Neural cell (in vitro differentiated cells): Measurements from ENCODE around the gene MLLT3. TPM values are rescaled to one million over a fixed set of nuclear protein-coding genes. Genes with fewer than 3 reads are reported as not detected.

Experiments used
- H2AFZ ChIP-seq: fragments of 200-600, 300-800 bp; sonication (generic), shearing (Covaris generic); 2 replicates; pipeline ENCODE4 v1.6.0; 2014; ENCODE audit warnings: low read depth, mild to moderate bottlenecking, antibody characterized with exemption, low read length, moderate library complexity
- H3F3A ChIP-seq: fragments of 200-600 bp; shearing (Covaris generic); 2 replicates; pipeline ENCODE4 v1.6.1; 2016; ENCODE audit warnings: mild to moderate bottlenecking, moderate library complexity, mixed read lengths, antibody characterized with exemption, low read length; ENCODE audit not compliant: insufficient read depth, poor library complexity, severe bottlenecking
- H3K27ac ChIP-seq: fragments of 200-600, 300-800 bp; sonication (generic), shearing (Covaris generic); 2 replicates; pipeline ENCODE4 v1.5.1; 2014; ENCODE audit warnings: mild to moderate bottlenecking, low read length, moderate library complexity
- H3K27me3 ChIP-seq: fragments of 300-800, 200-600 bp; sonication (generic), shearing (Covaris generic); 2 replicates; pipeline ENCODE4 v1.6.0; 2014; ENCODE audit warnings: mild to moderate bottlenecking, low read depth, low read length, moderate library complexity; ENCODE audit not compliant: insufficient read depth
- H3K36me3 ChIP-seq: fragments of 300-800, 200-600 bp; sonication (generic), shearing (Covaris generic); 2 replicates; pipeline ENCODE4 v1.5.1; 2014; ENCODE audit warnings: mild to moderate bottlenecking, antibody characterized with exemption, low read length, moderate library complexity; ENCODE audit not compliant: insufficient read depth
- H3K4me2 ChIP-seq: fragments of 300-800, 200-600 bp; sonication (generic), shearing (Covaris generic); 2 replicates; pipeline ENCODE4 v1.6.0; 2014; ENCODE audit warnings: mild to moderate bottlenecking, low read length
- H3K4me3 ChIP-seq: fragments of 300-800, 200-600 bp; sonication (generic), shearing (Covaris generic); 2 replicates; pipeline ENCODE4 v1.5.1; 2014; ENCODE audit warnings: mild to moderate bottlenecking, low read length, moderate library complexity
- H3K79me2 ChIP-seq: fragments of 200-600 bp; shearing (Covaris generic); replicated peaks from 2 replicates; pipeline ENCODE4 v1.6.0; 2014; ENCODE audit warnings: mild to moderate bottlenecking, low read length, moderate library complexity; ENCODE audit not compliant: insufficient read depth
- H3K9ac ChIP-seq: fragments of 300-800, 200-600 bp; sonication (generic), shearing (Covaris generic); 2 replicates; pipeline ENCODE4 v1.6.1; 2016; ENCODE audit warnings: mild to moderate bottlenecking, low read length, mixed read lengths
- H3K9me2 ChIP-seq: fragments of 200-600 bp; shearing (Covaris generic); 2 replicates; pipeline ENCODE4 v1.6.1; 2016; ENCODE audit warnings: mild to moderate bottlenecking, low read length, mixed read lengths; ENCODE audit not compliant: insufficient read depth
- H3K9me3 ChIP-seq: fragments of 200-600, 300-800 bp; sonication (generic), shearing (Covaris generic); 2 replicates; pipeline ENCODE4 v1.6.1; 2016; ENCODE audit warnings: mild to moderate bottlenecking, mixed run types, low read length, moderate library complexity, mixed read lengths
- H4K20me1 ChIP-seq: fragments of 200-600 bp; shearing (Covaris generic); 2 replicates; pipeline ENCODE4 v1.6.1; 2016; ENCODE audit warnings: mild to moderate bottlenecking, mixed run types; ENCODE audit not compliant: insufficient read depth
- CTCF ChIP-seq: fragments of 450-650 bp; IDR thresholded peaks from 2 replicates; pipeline ENCODE4 v1.5.1; 2014; ENCODE audit warnings: antibody characterized with exemption, mild to moderate bottlenecking, moderate library complexity; ENCODE audit not compliant: poor library complexity, severe bottlenecking
- EP300 ChIP-seq: fragments of 450-650 bp; conservative IDR thresholded peaks from 2 replicates; pipeline ENCODE4 v1.6.1; 2014; ENCODE audit warnings: antibody characterized with exemption, mild to moderate bottlenecking, moderate library complexity; ENCODE audit not compliant: poor library complexity, severe bottlenecking
- EZH2 ChIP-seq: fragments of 200-600, 300-800 bp; shearing (Covaris generic), sonication (generic); IDR thresholded peaks from 2 replicates; pipeline ENCODE4 v1.6.1; 2014; ENCODE audit warnings: antibody characterized with exemption, low read length, borderline replicate concordance, mild to moderate bottlenecking; ENCODE audit not compliant: insufficient read depth, poor library complexity, severe bottlenecking
- MXI1 ChIP-seq: fragments of 450-650 bp; conservative IDR thresholded peaks from 2 replicates; pipeline ENCODE4 v1.6.1; 2014; ENCODE audit warnings: antibody characterized with exemption, mild to moderate bottlenecking; ENCODE audit not compliant: poor library complexity, severe bottlenecking
- POLR2AphosphoS5 ChIP-seq: IDR thresholded peaks from 2 replicates; pipeline ENCODE4 v1.6.1; 2012
- RAD21 ChIP-seq: fragments of 450-650 bp; conservative IDR thresholded peaks from 2 replicates; pipeline ENCODE4 v1.6.1; 2014; ENCODE audit warnings: antibody characterized with exemption, mild to moderate bottlenecking, moderate library complexity
- REST ChIP-seq: IDR thresholded peaks from 2 replicates; pipeline ENCODE4 v1.6.1; 2012; ENCODE audit warnings: borderline replicate concordance
- SMC3 ChIP-seq: fragments of 450-650 bp; conservative IDR thresholded peaks from 2 replicates; pipeline ENCODE4 v1.6.1; 2014; ENCODE audit warnings: antibody characterized with exemption, mild to moderate bottlenecking, moderate library complexity; ENCODE audit not compliant: poor library complexity
- TAF1 ChIP-seq: IDR thresholded peaks from 2 replicates; pipeline ENCODE4 v1.6.1; 2012; ENCODE audit warnings: low read depth
- polyA plus RNA-seq: library from polyadenylated mRNA; depleted of rRNA; stranded (reverse); fragments of >200 nt; gene quantifications from 2 replicates; pipeline ENCODE4 v1.2.3, GENCODE V29; 2014

The MLLT3 gene
- polyA plus RNA-seq, 1 donor from 2014 or later, result 61.5 TPM

- Histone ChIP-seq H3K9ac (no peak overlapping the region), H3K27ac (no peak overlapping the region), H4K20me1 (no peaks in the 10 kb centered on the region)
These were observed 291.6 kb downstream of the MLLT3 start for GRCh38 chr9:20330688-20331087.

GRCh38 chr9:20326516-20326915, 295.8 kb downstream of the MLLT3 start:
- no peak overlapping the region for H2AFZ ChIP-seq
- no peaks in the 10 kb centered on the region for H3K79me2 ChIP-seq
- no peaks in the 10 kb centered on the region for H3K9me2 ChIP-seq
- no peak overlapping the region for H3K9ac ChIP-seq
- H3K4me2 ChIP-seq, result no peak overlapping the region
- H3K27ac ChIP-seq, result no peak overlapping the region
- H3K4me3 ChIP-seq, result no peak overlapping the region
- H4K20me1 ChIP-seq, result no peaks in the 10 kb centered on the region
- no peaks in the 10 kb centered on the region for H3K9me3 ChIP-seq
- H3K36me3 ChIP-seq, result no peaks in the 10 kb centered on the region
- no peaks in the 10 kb centered on the region for H3K27me3 ChIP-seq
- H3F3A ChIP-seq, result no peaks in the 10 kb centered on the region
- TF ChIP-seq POLR2AphosphoS5, result no peak
- TF ChIP-seq TAF1, result no peak
- no peak for TF ChIP-seq RAD21
- TF ChIP-seq REST, result no peak
- TF ChIP-seq MXI1, result no peak
- TF ChIP-seq SMC3, result no peak
- TF ChIP-seq CTCF, result no peak

More at GRCh38 chr9:20330688-20331087, 291.6 kb downstream of the MLLT3 start:
- H3K79me2 ChIP-seq, result no peaks in the 10 kb centered on the region
- H3K4me2 ChIP-seq, result no peak overlapping the region
- H3K9me3 ChIP-seq, result no peaks in the 10 kb centered on the region
- no peak for TF ChIP-seq SMC3
- TF ChIP-seq TAF1, result no peak
- TF ChIP-seq EP300, result no peak
- no peak for TF ChIP-seq MXI1
- no peak for TF ChIP-seq CTCF
- no peak for TF ChIP-seq EZH2
- TF ChIP-seq RAD21, result no peak
- TF ChIP-seq REST, result no peak
- no peak for TF ChIP-seq POLR2AphosphoS5
- no peaks in the 10 kb centered on the region for H3K9me2 ChIP-seq
- no peaks in the 10 kb centered on the region for H3F3A ChIP-seq
- H3K36me3 ChIP-seq, result no peaks in the 10 kb centered on the region
- H3K27me3 ChIP-seq, result no peaks in the 10 kb centered on the region
- H3K4me3 ChIP-seq, result no peak overlapping the region
- H2AFZ ChIP-seq, result no peak overlapping the region
